ENCODE measurements around the gene SCN2B.

- TF ChIP-seq POLR2AphosphoS5 (IDR thresholded peaks at IDR 0.05; ENCODE audit: low read depth, low read length) (no peak), POLR2A (IDR thresholded peaks at IDR 0.05; ENCODE audit: low read depth, low read length) (no peak), POU2F2 (IDR thresholded peaks at IDR 0.05; ENCODE audit: low read depth, low read length) (no peak), TAF1 (IDR thresholded peaks at IDR 0.05; ENCODE audit: low read depth, low read length) (no peak), PAX5 (IDR thresholded peaks at IDR 0.05; ENCODE audit: insufficient read depth, low read length, severe bottlenecking) (no peak), SPI1 (IDR thresholded peaks at IDR 0.05; ENCODE audit: low read depth, low read length) (no peak)
Measured at GRCh38 chr11:118156531-118157185, 19.8 kb downstream of the SCN2B start.
